ENCODE measurements around the gene CENPM. TPM values are rescaled to one million over a fixed set of nuclear protein-coding genes. Genes with fewer than 3 reads are reported as not detected.

The CENPM gene
- total RNA-seq, 2 donors from 2014 or later: 26.9 to 28.3 TPM

DNA sequence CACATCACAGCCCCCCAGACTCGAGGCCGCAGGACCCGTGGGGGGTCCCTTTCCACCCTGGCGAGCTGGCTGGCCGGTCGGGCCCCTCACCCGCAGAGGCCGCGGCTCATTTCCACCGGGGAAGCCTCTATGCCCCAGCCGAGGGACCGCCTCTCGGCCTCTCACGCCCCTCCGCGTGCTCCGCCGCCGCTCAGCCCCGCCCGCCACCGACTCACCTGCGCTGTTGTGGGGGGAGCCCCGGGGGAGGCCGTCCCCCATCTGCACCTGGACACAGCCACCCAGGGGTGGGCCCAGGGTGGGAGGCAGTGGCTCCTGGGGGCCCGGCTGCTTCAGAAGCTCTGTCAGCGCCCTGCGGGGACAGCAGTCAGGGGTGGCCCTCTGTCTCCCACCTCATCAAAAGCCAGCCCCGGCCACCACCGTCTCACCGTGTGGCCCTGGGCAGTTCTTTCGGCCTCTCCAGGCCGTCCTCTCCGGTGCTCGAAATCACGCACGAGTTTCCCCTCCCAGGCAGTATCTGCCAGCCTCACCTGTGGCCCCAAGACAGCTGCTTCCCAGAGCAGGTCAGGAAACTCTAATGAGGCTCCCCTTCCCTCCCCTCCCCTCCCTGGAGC, 35.8 kb downstream of the CENPM start:
- Mint-ChIP-seq H3K4me1 (peaks cover 23% of the 10 kb centered on the region), H3K4me3 (peak overlapping the region; percentile 85), H3K27me3 (peaks cover 28% of the 10 kb centered on the region), H3K27ac (no peak overlapping the region), H3K36me3 (ENCODE audit: low read depth) (no peaks in the 10 kb centered on the region)
- no peaks in the 10 kb centered on the region for H3K9me3 ChIP-seq (ENCODE audit: control insufficient read depth, low read length, poor library complexity, severe bottlenecking)
- no peak for ATAC-seq
- DNase-seq: no peak

DNA sequence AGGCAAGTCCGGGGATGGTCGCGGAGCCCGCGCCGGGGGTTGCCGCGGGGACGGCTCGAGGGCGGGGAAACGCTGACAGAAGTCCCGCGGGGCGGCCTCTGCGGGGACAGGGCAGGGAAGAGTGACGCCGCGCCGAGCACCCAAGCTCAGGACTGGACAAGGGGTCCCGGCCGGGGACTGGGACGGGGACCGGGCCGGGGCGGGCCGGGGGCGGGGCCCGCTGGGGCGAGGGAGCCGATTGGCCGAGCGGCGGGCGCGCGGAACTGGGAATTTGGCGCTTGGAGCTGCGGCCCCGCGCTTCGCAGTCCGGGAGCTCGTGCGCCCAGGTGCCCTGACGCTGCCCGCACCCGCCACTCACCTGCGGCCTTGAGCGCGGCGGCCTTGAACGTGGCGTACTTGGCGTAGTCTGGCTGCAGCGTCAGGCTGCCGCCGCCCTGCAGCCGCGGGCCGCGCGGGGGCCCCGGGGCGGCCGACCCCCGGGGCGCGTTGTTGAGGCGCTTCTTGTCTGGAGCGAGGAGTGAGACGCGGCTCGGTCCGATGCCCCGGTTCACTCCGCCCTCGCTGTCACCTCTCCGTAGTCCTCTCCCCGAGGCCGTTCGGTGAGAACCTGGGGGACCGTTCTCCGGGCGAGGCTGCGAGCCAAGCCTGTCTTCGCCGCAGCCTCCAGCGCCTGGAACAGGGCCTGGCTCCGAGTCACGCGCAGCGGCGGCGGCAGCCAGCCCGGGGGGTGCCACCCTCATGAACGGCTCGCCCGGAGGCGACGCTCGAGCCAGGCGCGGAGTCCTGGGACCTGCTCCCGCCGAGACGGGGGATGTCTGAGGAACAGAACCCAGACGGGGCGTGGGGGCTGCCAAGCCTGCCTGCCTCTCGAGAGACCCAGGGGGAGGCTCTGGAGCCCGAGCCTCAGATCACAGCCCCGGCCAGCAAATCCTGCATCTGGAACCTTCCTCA, 36.6 kb downstream of the CENPM start:
- H3K4me1 Mint-ChIP-seq: peaks cover 25% of the 10 kb centered on the region
- no peaks in the 10 kb centered on the region for H3K9me3 ChIP-seq (ENCODE audit: control insufficient read depth, low read length, poor library complexity, severe bottlenecking)
- ATAC-seq: peak; percentile 48
- H3K27me3 Mint-ChIP-seq: peaks cover 28% of the 10 kb centered on the region
- no peak for DNase-seq
- peak overlapping the region; percentile 85 for H3K4me3 Mint-ChIP-seq
- H3K27ac Mint-ChIP-seq: no peak overlapping the region
- peaks cover 2% of the 10 kb centered on the region for H3K36me3 Mint-ChIP-seq (ENCODE audit: low read depth)

DNA sequence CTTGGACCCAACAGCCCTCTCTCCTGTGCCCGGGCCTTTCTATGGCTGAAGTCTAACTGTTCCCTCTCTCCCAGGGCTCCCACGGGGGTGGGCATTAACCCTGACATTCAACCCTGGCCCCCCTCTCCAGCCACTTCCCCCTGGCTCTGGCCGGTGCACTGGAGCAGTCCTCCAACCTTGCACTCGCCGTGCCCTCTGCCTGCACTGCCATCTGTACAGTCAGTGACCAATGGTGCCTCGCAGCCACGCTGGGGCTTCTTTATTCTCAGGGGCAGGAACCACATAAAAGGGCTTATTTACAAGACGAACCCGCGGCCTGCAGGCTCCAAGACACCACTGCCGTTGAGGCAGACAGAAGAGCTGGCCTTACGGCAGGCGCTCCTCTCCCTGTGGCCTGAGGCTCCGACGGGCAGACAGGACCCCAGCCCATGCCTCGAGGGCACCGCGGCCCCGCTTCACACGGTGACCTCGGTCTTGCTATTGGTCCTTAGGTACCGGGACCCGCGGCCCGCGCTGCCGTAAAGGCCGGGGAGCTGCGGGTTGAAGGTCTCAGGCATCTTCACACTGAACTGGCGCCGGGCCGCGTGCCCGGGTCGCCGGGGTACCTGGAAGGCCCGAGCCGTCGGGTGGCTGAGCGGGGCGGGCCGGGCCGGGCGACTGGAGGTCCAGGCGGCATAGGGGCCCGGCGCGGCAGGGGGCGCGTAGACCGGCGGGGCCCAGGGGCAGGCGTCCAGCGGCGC, 37.5 kb downstream of the CENPM start:
- DNase-seq: no peak
- ATAC-seq: no peak
- Mint-ChIP-seq H3K36me3 (ENCODE audit: low read depth) (peaks cover 2% of the 10 kb centered on the region), H3K4me1 (peaks cover 25% of the 10 kb centered on the region), H3K27ac (peak overlapping the region; percentile 68), H3K27me3 (peaks cover 28% of the 10 kb centered on the region), H3K4me3 (peak overlapping the region; percentile 82)
- no peaks in the 10 kb centered on the region for H3K9me3 ChIP-seq (ENCODE audit: control insufficient read depth, low read length, poor library complexity, severe bottlenecking)

DNA sequence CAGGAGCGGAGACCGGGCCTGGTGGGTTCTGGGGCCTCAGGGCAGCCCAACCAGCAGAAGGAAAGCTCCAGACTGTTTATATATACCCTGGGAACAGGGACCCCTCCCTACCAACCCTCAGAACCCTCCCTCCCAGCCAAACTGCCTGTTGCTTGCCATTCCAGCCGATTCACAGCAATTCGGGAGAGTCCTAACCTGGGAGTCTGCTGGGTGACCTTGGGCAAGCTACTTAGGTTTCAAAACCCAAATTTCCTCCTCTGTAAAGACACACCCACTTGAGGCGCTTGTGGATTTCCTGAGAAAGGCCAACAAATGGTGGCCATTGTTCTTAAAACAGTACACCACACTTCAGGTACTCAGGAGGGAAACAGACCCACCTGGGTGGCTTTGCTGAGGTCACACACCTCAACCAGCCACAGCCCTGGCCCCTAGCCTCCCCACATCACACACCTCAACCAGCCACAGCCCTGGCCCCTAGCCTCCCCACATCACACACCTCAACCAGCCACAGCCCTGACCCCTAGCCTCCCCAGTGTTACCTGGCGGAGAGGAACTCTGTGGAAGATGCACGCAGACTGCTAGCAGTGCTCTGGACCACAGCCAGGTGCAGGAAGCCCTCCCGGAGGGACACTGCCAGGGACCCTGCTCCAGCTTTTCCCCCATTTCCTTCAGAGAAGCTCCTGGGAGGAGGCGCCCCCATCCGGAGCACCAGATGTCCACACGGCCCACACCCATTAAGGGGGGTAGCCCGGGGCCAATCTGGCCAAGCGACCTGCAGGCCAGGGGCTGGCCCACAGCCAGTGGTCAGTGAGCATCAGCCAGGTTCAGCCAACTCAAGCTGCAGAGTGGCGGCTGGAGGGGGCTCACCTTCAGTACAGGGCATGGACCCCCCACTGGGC, 38.3 kb downstream of the CENPM start:
- ATAC-seq (peak; percentile 50), DNase-seq (no peak)
- Mint-ChIP-seq H3K36me3 (ENCODE audit: low read depth) (peaks cover 2% of the 10 kb centered on the region), H3K4me1 (peaks cover 25% of the 10 kb centered on the region), H3K27ac (peak overlapping the region; percentile 68), H3K27me3 (peaks cover 28% of the 10 kb centered on the region), H3K4me3 (peak overlapping the region; percentile 86)
- no peaks in the 10 kb centered on the region for H3K9me3 ChIP-seq (ENCODE audit: control insufficient read depth, low read length, poor library complexity, severe bottlenecking)

DNA sequence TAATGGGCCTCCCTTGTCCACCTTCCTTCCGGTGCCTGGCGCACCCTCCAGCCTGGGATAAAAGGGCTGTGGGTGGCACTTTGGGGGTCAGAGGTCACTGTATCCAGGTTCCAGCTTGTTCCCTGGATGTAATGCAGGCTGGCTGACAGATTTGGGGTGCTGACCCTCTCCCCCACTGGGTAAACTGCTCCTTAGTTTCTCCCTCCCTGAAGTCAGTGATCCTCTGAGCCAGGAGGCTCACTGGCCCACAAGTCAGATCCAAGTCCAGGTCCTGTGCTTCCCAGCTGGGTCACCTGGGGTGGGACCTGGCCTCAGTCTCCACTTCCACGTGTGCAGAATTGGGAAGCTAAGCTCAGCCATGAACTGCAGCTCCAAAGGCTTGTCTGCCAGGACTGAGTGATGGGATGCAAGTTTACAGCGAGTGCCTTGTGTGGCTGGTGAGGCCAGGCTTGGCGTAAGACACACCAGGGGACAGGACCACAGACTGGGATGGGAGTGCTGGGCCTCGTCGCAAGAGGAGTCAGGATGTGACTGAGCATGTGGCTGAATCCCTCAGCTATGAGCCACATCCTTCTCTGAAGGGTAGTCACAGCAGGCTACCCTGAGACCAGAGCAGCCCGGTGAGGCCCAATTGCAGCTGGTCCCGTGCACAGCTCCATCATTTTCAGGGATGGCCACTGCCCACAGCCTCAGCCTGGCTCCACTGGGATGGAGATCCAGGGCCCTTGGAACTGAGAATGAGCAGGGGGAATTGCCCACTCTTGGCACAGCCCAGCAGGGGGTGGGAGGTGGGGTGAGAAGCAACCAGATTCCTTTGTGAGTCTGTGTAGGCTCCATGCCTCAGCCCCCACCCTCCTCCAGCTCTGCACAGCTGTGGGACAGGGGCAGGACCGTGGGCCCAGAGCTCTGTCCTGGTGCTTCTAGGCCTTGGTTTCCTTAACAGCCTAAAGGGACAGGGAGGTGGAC, 39.2 kb downstream of the CENPM start:
- DNase-seq (no peak), ATAC-seq (no peak)
- peaks cover 21% of the 10 kb centered on the region for H3K4me1 Mint-ChIP-seq
- H3K4me3 Mint-ChIP-seq: peak overlapping the region; percentile 86
- peak overlapping the region; percentile 68 for H3K27ac Mint-ChIP-seq
- no peaks in the 10 kb centered on the region for H3K9me3 ChIP-seq (ENCODE audit: control insufficient read depth, low read length, poor library complexity, severe bottlenecking)
- H3K27me3 Mint-ChIP-seq: peaks cover 20% of the 10 kb centered on the region
- H3K36me3 Mint-ChIP-seq (ENCODE audit: low read depth): peaks cover 2% of the 10 kb centered on the region

DNA sequence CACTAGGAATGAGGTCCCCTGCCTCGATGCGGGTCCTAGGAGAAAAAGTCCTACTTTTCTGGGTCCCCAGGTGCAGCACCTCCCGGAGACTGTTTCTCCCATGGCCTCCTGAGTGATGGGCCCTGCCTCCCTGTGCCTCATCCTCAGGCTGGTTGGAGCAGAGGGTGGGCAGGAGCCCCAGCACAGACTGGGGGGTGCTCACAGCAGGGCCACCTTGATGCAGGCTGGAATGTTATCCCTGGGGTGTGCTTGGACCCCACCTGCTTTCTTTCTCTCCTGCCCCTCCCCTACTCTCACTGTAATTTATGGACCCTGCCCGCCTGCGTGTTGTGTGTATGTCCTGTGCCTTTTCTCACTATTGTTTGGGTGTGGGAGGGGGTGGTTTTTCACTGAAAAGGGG, 40.1 kb downstream of the CENPM start:
- peaks cover 2% of the 10 kb centered on the region for H3K36me3 Mint-ChIP-seq (ENCODE audit: low read depth)
- peaks cover 20% of the 10 kb centered on the region for H3K4me1 Mint-ChIP-seq
- DNase-seq: no peak
- no peaks in the 10 kb centered on the region for H3K9me3 ChIP-seq (ENCODE audit: control insufficient read depth, low read length, poor library complexity, severe bottlenecking)
- peaks cover 11% of the 10 kb centered on the region for H3K27me3 Mint-ChIP-seq
- no peak overlapping the region for H3K4me3 Mint-ChIP-seq
- ATAC-seq: no peak
- H3K27ac Mint-ChIP-seq: peak overlapping the region; percentile 68

DNA sequence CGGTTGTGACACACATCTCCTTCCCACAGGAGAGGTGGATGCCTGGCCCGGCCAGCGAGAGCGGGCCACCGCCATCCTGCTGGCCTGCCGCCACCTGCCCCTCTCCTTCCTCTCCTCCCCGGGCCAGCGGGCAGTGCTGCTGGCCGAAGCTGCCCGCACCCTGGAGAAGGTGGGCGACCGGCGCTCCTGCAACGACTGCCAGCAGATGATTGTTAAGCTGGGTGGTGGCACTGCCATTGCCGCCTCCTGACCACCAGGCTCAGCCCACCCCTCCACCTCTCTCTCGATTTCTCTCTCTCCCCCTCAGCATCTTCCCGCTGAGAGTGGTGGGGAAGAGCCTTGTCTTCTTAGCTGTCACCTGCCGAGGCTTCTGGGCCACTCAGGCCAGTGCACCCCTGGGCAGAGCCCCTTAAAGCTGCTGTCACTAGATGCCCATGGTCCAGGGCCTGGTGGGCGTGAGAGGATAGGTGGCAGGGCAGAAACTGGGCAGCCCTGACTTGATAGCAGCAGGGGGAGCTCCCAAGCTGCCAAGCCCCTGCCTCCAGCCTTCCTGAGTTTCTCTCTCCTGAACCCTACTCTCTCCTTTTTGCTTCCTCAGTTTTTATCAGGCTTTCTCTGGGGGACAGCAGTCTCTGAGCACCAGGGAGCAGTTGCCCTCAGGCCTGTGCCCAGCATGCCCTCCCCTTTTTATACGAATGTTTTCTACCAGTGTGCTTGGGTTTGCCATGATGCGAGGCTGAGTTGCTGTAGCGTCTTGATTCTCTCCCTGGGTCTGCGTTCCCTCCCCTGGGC, 41.3 kb downstream of the CENPM start:
- Mint-ChIP-seq H3K27ac (no peak overlapping the region), H3K4me1 (peaks cover 16% of the 10 kb centered on the region), H3K4me3 (no peak overlapping the region), H3K27me3 (peaks cover 5% of the 10 kb centered on the region), H3K36me3 (ENCODE audit: low read depth) (peaks cover 2% of the 10 kb centered on the region)
- no peak for ATAC-seq
- no peaks in the 10 kb centered on the region for H3K9me3 ChIP-seq (ENCODE audit: control insufficient read depth, low read length, poor library complexity, severe bottlenecking)
- no peak for DNase-seq

DNA sequence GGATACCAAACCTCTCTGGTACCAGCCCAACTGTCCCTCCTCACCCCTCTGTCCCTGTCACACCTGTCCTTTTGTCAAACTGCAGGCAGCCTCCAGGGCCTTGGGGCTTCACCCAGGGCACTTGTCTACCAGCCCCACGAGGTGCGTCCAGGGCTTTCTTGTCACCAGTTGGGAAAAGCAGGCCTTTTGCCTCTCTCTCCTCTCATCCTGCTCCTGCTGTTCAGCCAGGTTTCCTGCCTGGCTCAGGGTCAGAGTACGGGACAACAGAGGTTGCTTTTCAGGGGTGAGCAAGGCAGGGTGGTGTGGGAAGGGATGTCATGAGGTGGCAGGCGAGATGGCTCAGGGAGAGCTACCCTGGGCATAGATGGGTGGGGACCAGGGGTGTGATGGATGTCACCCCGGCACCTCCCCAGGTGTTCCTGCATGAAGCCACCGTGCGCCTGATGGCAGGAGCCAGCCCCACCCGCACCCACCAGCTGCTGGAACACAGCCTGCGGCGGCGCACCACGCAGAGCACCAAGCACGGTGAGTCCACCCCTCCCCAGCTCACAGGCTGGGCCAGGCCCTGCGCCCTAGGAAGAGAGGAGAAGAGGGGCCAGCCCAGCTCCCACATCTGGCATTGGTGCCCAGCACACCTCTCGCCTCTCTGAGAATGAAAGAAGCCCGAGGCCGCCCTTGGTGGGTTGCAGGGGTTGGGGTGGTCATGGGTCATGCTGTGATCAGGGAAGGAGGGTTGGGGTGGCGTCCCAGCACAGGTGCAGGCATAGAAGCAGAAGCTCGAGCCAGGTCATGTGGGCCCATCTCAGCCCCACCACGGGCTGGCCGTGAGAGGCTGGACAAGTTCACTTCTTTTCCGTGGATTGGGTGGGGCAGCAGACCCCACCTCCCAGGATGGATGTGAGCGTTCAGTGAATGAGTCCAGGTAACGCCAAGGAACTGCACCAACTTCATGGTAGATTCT, 42.2 kb downstream of the CENPM start:
- ATAC-seq (no peak), DNase-seq (no peak)
- peaks cover 5% of the 10 kb centered on the region for H3K27me3 Mint-ChIP-seq
- H3K9me3 ChIP-seq (ENCODE audit: control insufficient read depth, low read length, poor library complexity, severe bottlenecking): no peaks in the 10 kb centered on the region
- peak overlapping the region; percentile 45 for H3K4me3 Mint-ChIP-seq
- H3K27ac Mint-ChIP-seq: no peak overlapping the region
- H3K4me1 Mint-ChIP-seq: peaks cover 16% of the 10 kb centered on the region
- peaks cover 2% of the 10 kb centered on the region for H3K36me3 Mint-ChIP-seq (ENCODE audit: low read depth)

DNA sequence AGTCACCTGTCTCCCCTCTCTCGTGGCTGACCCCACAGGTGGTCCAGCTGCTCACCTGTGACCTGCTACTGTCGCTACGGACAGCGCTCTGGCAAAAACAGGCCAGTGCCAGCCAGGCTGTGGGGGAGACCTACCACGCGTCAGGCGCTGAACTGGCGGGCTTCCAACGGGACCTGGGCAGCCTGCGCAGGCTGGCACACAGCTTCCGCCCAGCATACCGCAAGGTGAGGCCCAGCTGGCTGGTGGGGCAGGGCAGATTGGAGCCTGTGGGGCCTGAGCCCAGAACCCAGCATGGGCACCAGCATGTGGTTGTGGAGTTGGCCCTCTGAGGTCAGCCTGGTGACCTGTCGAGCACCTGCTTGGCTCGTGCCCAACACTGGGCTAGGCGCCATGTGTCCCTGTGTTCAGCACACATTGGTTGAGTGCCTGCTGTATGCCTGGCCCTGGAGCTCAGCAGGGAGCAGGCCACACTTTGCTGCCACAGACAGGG, 44.0 kb downstream of the CENPM start:
- no peak for ATAC-seq
- no peaks in the 10 kb centered on the region for H3K27me3 Mint-ChIP-seq
- peaks cover 7% of the 10 kb centered on the region for H3K4me1 Mint-ChIP-seq
- no peak overlapping the region for H3K4me3 Mint-ChIP-seq
- H3K36me3 Mint-ChIP-seq (ENCODE audit: low read depth): peaks cover 2% of the 10 kb centered on the region
- H3K9me3 ChIP-seq (ENCODE audit: control insufficient read depth, low read length, poor library complexity, severe bottlenecking): no peaks in the 10 kb centered on the region
- DNase-seq: no peak
- peak overlapping the region; percentile 54 for H3K27ac Mint-ChIP-seq

DNA sequence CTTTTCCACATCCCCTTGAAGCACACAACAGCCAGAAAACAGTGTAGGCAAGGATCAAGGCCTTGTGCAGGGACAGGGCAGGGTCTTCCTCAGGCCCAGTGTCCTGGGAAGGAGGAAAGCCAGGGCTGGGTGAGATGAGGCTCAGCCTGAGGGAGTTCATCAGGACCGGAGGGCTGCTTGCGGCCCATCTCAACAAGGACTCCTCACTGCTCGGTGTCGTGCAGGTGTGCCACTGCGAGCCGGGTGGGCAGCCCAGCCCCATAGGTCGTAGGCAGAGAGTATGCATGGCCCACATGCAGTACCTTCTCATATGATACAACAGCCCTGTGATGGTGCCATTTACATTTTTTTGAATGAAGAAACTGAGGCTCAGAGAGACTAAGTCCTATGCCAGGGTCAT, 44.9 kb downstream of the CENPM start:
- DNase-seq (no peak), ATAC-seq (no peak)
- H3K4me1 Mint-ChIP-seq: peaks cover 3% of the 10 kb centered on the region
- no peaks in the 10 kb centered on the region for H3K9me3 ChIP-seq (ENCODE audit: control insufficient read depth, low read length, poor library complexity, severe bottlenecking)
- H3K36me3 Mint-ChIP-seq (ENCODE audit: low read depth): peaks cover 2% of the 10 kb centered on the region
- no peaks in the 10 kb centered on the region for H3K27me3 Mint-ChIP-seq
- peak overlapping the region; percentile 65 for H3K27ac Mint-ChIP-seq
- H3K4me3 Mint-ChIP-seq: no peak overlapping the region
